A549 (cell line): ENCODE data around the gene RPL23. TPM values are rescaled to one million over a fixed set of nuclear protein-coding genes. Genes with fewer than 3 reads are reported as not detected.

ENCODE experiments used
- ATAC-seq, 2 experiments: fragments of 200-7000 bp in 1 of 2; fragments of >200 bp in 1 of 2; cut with Nextera tagmentation in 1 of 2; cut with Tn5 transposase in 1 of 2; 3 replicates each; pipeline versions ENCODE4 v1.8.0 to v1.9.1; 2018 to 2020; ENCODE audit warnings: mild to moderate bottlenecking in 1 of 2, moderate library complexity in 1 of 2
- CTCF ChIA-PET: fragments of 300-600 bp; sonication (Branson Sonifier 250); formaldehyde crosslinking; extraction: SDS; loops from one replicate; lab custom pipeline; 2021; ENCODE audit warnings: antibody characterized with exemption, inconsistent platforms; lab: Yijun Ruan, JAX
- POLR2A ChIA-PET: fragments of 350-600 bp; formaldehyde crosslinking; extraction: SDS; loops from one replicate; lab custom pipeline; 2021; ENCODE audit warnings: antibody characterized with exemption, inconsistent platforms; lab: Yijun Ruan, JAX
- DNase-seq, 2 experiments: peaks; one replicate each; pipeline versions ENCODE4 v3.0.0 to v3.0.0-alpha.2; 2011 to 2016; ENCODE audit warnings: low read depth in 1 of 2, low spot score in 1 of 2
- FAIRE-seq: peaks from 2 replicates; lab custom pipeline; 2011; peaks lifted over from hg19 to GRCh38; lab: Jason Lieb, UNC
- H3K27ac ChIP-seq, 2 experiments: fragments of >200 bp; sonication (Bioruptor Twin); formaldehyde crosslinking; 3 replicates each; pipeline ENCODE4 v1.5.1; 2016 to 2017
- H3K4me1 ChIP-seq: fragments of >200 bp; sonication (Bioruptor Twin); formaldehyde crosslinking; 3 replicates; pipeline ENCODE4 v1.6.1; 2016
- H3K4me2 ChIP-seq: fragments of >200 bp; sonication (Bioruptor Twin); formaldehyde crosslinking; 3 replicates; pipeline ENCODE4 v1.6.1; 2016
- H3K4me3 ChIP-seq: fragments of >200 bp; sonication (Bioruptor Twin); formaldehyde crosslinking; 3 replicates; pipeline ENCODE4 v1.5.1; 2016
- H3K9me3 ChIP-seq: fragments of >200 bp; sonication (Bioruptor Twin); formaldehyde crosslinking; 3 replicates; pipeline ENCODE4 v1.6.1; 2016
- BHLHE40 ChIP-seq: IDR thresholded peaks from 2 replicates; pipeline ENCODE4 v1.6.1; 2012; ENCODE audit warnings: low read depth, low read length, inconsistent platforms
- CHD4 ChIP-seq: fragments of 200-600 bp; sonication (generic); IDR thresholded peaks from 2 replicates; pipeline ENCODE4 v1.6.1; 2016; ENCODE audit warnings: antibody characterized with exemption, mild to moderate bottlenecking, borderline replicate concordance
- ELK1 ChIP-seq: fragments of 150-350 bp; IDR thresholded peaks from 2 replicates; pipeline ENCODE4 v1.6.1; 2014; ENCODE audit warnings: low read depth, mild to moderate bottlenecking, low read length
- EP300 ChIP-seq, 2 experiments: fragments of >200 bp; sonication (Bioruptor Twin); formaldehyde crosslinking; IDR thresholded peaks; 2 replicates in 1 of 2; 3 replicates in 1 of 2; pipeline ENCODE4 v1.6.1; 2016 to 2017
- FOSL2 ChIP-seq, 2 experiments: fragments of 450-650 bp in 1 of 2; fragments of >200 bp in 1 of 2; sonication (Bioruptor Twin) in 1 of 2; formaldehyde crosslinking; IDR thresholded peaks; 2 replicates each; pipeline versions ENCODE4 v1.5.0 to v1.6.1; 2016 to 2020; ENCODE audit warnings: mild to moderate bottlenecking in 1 of 2, moderate library complexity in 1 of 2
- GATA3 ChIP-seq: IDR thresholded peaks from 2 replicates; pipeline ENCODE4 v1.6.1; 2012; ENCODE audit warnings: borderline replicate concordance
- HOXB5 ChIP-seq: fragments of 250-450 bp; sonication (Bioruptor Pico); IDR thresholded peaks from 2 replicates; pipeline ENCODE4 v1.5.0; 2020; ENCODE audit warnings: mild to moderate bottlenecking, moderate library complexity
- JUN ChIP-seq, 2 experiments: fragments of >200 bp; sonication (Bioruptor Twin); formaldehyde crosslinking; IDR thresholded peaks; 2 replicates in 1 of 2; 3 replicates in 1 of 2; pipeline ENCODE4 v1.6.1; 2016 to 2017
- JUNB ChIP-seq: fragments of >200 bp; sonication (Bioruptor Twin); formaldehyde crosslinking; IDR thresholded peaks from 2 replicates; pipeline ENCODE4 v1.6.1; 2016
- KDM1A ChIP-seq: fragments of 200-600 bp; sonication (generic); IDR thresholded peaks from 2 replicates; pipeline ENCODE4 v1.6.1; 2016; ENCODE audit warnings: low read depth, mild to moderate bottlenecking
- MAX ChIP-seq: IDR thresholded peaks from 2 replicates; pipeline ENCODE4 v1.6.1; 2012
- MAZ ChIP-seq: fragments of 150-350 bp; IDR thresholded peaks from 2 replicates; pipeline ENCODE4 v1.6.1; 2014; ENCODE audit warnings: antibody characterized with exemption, low read depth, low read length, borderline replicate concordance
- NPAS2 ChIP-seq: fragments of 250-450 bp; sonication (Bioruptor Pico); IDR thresholded peaks from 2 replicates; pipeline ENCODE4 v1.8.0; 2022; ENCODE audit warnings: mild to moderate bottlenecking, moderate library complexity, borderline replicate concordance
- TFCP2L1 ChIP-seq: fragments of 250-450 bp; sonication (Bioruptor Pico); IDR thresholded peaks from 2 replicates; pipeline ENCODE4 v1.5.0; 2021; ENCODE audit warnings: mild to moderate bottlenecking
- ZC3H11A ChIP-seq: fragments of 450-650 bp; IDR thresholded peaks from 2 replicates; pipeline ENCODE4 v1.6.1; 2014; ENCODE audit warnings: antibody characterized with exemption, mild to moderate bottlenecking
- ZSCAN20 ChIP-seq: fragments of 250-450 bp; sonication (Bioruptor Pico); IDR thresholded peaks from 2 replicates; pipeline ENCODE4 v1.8.0; 2022; ENCODE audit warnings: mild to moderate bottlenecking, moderate library complexity
- WGBS: methylation state at CpG from one replicate; pipeline ENCODE4 v1.1.6; 2017; ENCODE audit errors: missing lambda C conversion rate; 5-methylcytosine and 5-hydroxymethylcytosine counted together
- polyA plus RNA-seq, 4 experiments: library from polyadenylated mRNA; depleted of rRNA in 3 of 4; stranded (reverse); fragments of >200 nt; fragmentation: RNase III in 1 of 4; extraction: RNeasy Plus Mini Kit Qiagen cat#74134 plus additional on column Dnase treatment in 1 of 4; gene quantifications; 2 replicates in 3 of 4; 3 replicates in 1 of 4; pipeline ENCODE4 v1.2.3, GENCODE V29; 2011 to 2017
- TF ChIP-seq, protein P1 (sequence below): fragments of 450-650 bp; IDR thresholded peaks from 2 replicates; pipeline ENCODE4 v1.6.1; 2014; ENCODE audit warnings: antibody characterized with exemption
- TF ChIP-seq, protein P2 (sequence below): fragments of >200 bp; sonication (Bioruptor Twin); formaldehyde crosslinking; IDR thresholded peaks from 3 replicates; pipeline ENCODE4 v1.6.1; 2016
- TF ChIP-seq, protein P3 (sequence below): fragments of 250-450 bp; sonication (Bioruptor Pico); IDR thresholded peaks from 2 replicates; pipeline ENCODE4 v1.5.0; 2021; ENCODE audit warnings: mild to moderate bottlenecking, moderate library complexity, borderline replicate concordance

The RPL23 gene
- polyA plus RNA-seq, 2 of the 4 experiments (the other 2 are of a cell fraction): 2,715 to 2,969 TPM

DNA sequence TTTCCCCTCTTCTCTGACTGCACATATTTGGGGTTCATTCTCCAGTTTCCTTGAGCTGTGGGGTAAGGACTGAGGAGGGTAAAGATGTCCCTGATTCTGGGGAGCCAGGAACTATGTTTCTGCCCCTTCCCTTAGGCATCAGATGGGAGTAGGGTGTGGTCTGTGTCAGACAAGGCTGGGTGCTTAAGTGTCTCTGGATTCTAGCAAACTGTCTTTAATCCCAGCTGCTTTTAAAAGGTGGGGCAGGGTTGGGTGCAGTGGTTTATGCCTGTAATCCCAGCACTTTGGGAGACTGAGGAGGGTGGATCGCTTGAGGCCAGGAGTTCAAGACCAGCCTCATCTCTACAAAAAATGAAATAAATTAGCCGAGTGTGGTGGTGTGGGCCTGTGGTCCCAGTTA, 29.3 kb upstream of the RPL23 start:
- POLR2A ChIA-PET: interaction anchor here (1.6 to 5.2 kb wide), 2 partner anchors 10 to 12 kb away, joined by 3 to 33 read pairs; partner anchors contain the start of gene LASP1
- Histone ChIP-seq H3K9me3 (no peaks in the 10 kb centered on the region), H3K4me1 (peaks cover 95% of the 10 kb centered on the region), H3K27ac (peak overlapping the region; percentile 18 to 98; a peak in 3 of 6 replicates), H3K4me2 (peak overlapping the region; percentile 86; the same call in 2 of the 3 replicates), H3K4me3 (no peak overlapping the region)
- CTCF ChIA-PET: interaction anchor here (1.2 to 4.6 kb wide), 4 partner anchors 9 to 100 kb away, joined by 4 to 39 read pairs (median 4); partner anchors contain the start of gene LASP1
- no peak for DNase-seq
- no peak for FAIRE-seq
- 71% methylated on average over 2 of the region's 2 CpGs for WGBS
- no peak for ATAC-seq
- TF ChIP-seq ZSCAN20 (CRISPR knock-in tag): no peak
- TF ChIP-seq, all 56 proteins: peak for 0

DNA sequence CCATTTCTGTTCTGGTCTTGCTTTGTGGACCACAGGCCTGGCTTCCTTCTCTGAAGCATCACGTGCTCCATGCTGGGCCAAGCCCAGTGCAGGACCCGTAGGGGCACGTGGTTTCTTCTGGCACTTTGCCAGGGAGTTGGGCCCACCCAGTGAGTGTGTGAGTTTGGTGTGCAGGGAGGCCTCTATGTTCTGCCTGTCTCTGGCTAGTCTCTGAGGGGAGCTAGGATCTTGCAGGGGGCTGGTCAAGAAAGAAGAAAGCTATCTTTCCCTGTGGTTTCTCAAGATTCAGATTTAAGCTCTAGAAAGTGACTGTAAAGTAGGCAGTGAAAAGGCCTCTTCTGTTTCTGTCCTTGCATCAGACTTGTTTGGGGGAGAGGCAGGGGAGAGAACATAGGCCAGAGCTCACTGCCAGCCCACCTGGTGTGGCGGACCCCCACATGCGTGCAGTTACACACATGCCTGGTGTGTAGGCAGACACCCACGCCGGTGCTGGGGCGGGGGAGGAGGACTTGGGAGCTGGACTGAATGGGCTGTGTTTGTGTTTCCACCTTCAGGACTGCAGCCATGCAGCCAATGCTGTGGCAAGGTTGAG, 28.2 kb upstream of the RPL23 start:
- 42% methylated on average over 8 of the region's 8 CpGs for WGBS
- peak overlapping the region; percentile 91 to 98 for H3K27ac ChIP-seq
- peak in 1 of 2 experiments; percentile 58 for DNase-seq
- ChIA-PET POLR2A (interaction anchor here (1.0 to 5.2 kb wide), 3 partner anchors 11 to 20 kb away, joined by 3 to 33 read pairs (median 4); partner anchors contain the start of gene LASP1), CTCF (interaction anchor here (0.5 to 4.6 kb wide), 10 partner anchors 10 to 288 kb away, joined by 3 to 39 read pairs (median 4); partner anchors contain the start of gene LASP1)
- peaks cover 100% of the 10 kb centered on the region for H3K4me1 ChIP-seq
- TF ChIP-seq JUN (IDR thresholded peaks at IDR 0.05): 0 out of 5 replicates have a peak, but pooled peaks of 1 of the 2 experiments have one; percentile 19
- TF ChIP-seq MAZ: no peak
- TF ChIP-seq, protein P1, sequence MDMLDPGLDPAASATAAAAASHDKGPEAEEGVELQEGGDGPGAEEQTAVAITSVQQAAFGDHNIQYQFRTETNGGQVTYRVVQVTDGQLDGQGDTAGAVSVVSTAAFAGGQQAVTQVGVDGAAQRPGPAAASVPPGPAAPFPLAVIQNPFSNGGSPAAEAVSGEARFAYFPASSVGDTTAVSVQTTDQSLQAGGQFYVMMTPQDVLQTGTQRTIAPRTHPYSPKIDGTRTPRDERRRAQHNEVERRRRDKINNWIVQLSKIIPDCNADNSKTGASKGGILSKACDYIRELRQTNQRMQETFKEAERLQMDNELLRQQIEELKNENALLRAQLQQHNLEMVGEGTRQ: peak; percentile 94
- TF ChIP-seq BHLHE40: peak; percentile 6; the same call in 1 of the 2 replicates
- peak; percentile 93 for TF ChIP-seq MAX
- H3K4me3 ChIP-seq: peak overlapping the region; percentile 3; the same call in 2 of the 3 replicates
- peak overlapping the region; percentile 86 for H3K4me2 ChIP-seq
- no peak for ATAC-seq
- no peaks in the 10 kb centered on the region for H3K9me3 ChIP-seq
- FAIRE-seq: no peak

GRCh38 chr17:38879878-38880665, 26.6 kb upstream of the RPL23 start:
- ATAC-seq (peak; percentile 64 to 78), DNase-seq (peak; percentile 87 to 95), FAIRE-seq (peak; percentile 85)
- Histone ChIP-seq H3K4me2 (peak overlapping the region; percentile 86), H3K9me3 (no peaks in the 10 kb centered on the region), H3K4me3 (peak overlapping the region; percentile 24), H3K27ac (peak overlapping the region; percentile 91 to 98), H3K4me1 (peaks cover 100% of the 10 kb centered on the region)
- CTCF ChIA-PET: interaction anchor here (1.2 to 4.6 kb wide), 5 partner anchors 9 to 38 kb away, joined by 3 to 39 read pairs (median 4); partner anchors contain the start of gene LASP1
- WGBS: under 1% methylated on average over 5 of the region's 6 CpGs
- POLR2A ChIA-PET: interaction anchor here (1.1 to 5.2 kb wide), 3 partner anchors 9 to 273 kb away, joined by 3 to 33 read pairs (median 4); partner anchors contain the start of gene LASP1
- TF ChIP-seq TFCP2L1: no peak
- TF ChIP-seq ZC3H11A: no peak
- TF ChIP-seq, protein P2, sequence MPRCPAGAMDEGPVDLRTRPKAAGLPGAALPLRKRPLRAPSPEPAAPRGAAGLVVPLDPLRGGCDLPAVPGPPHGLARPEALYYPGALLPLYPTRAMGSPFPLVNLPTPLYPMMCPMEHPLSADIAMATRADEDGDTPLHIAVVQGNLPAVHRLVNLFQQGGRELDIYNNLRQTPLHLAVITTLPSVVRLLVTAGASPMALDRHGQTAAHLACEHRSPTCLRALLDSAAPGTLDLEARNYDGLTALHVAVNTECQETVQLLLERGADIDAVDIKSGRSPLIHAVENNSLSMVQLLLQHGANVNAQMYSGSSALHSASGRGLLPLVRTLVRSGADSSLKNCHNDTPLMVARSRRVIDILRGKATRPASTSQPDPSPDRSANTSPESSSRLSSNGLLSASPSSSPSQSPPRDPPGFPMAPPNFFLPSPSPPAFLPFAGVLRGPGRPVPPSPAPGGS: 0 out of 3 replicates have a peak, but pooled peaks have one; percentile 43
- no peak for TF ChIP-seq CHD4
- peak; percentile 17; the same call in 1 of the 2 replicates for TF ChIP-seq MAX
- TF ChIP-seq ELK1: no peak
- TF ChIP-seq, protein P3, sequence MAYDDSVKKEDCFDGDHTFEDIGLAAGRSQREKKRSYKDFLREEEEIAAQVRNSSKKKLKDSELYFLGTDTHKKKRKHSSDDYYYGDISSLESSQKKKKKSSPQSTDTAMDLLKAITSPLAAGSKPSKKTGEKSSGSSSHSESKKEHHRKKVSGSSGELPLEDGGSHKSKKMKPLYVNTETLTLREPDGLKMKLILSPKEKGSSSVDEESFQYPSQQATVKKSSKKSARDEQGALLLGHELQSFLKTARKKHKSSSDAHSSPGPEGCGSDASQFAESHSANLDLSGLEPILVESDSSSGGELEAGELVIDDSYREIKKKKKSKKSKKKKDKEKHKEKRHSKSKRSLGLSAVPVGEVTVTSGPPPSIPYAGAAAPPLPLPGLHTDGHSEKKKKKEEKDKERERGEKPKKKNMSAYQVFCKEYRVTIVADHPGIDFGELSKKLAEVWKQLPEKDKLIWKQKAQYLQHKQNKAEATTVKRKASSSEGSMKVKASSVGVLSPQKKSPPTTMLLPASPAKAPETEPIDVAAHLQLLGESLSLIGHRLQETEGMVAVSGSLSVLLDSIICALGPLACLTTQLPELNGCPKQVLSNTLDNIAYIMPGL (CRISPR knock-in tag): no peak
- TF ChIP-seq JUNB: no peak
- TF ChIP-seq FOSL2 (IDR thresholded peaks at IDR 0.05): no peak
- TF ChIP-seq FOSL2 (CRISPR knock-in tag; IDR thresholded peaks at IDR 0.05): 0 out of 2 replicates have a peak, but pooled peaks have one; percentile 8
- peak in 1 of 2 experiments; percentile 66; a peak in 1 of 5 replicates for TF ChIP-seq EP300 (IDR thresholded peaks at IDR 0.05)
- no peak for TF ChIP-seq NPAS2 (CRISPR knock-in tag)
- TF ChIP-seq HOXB5 (CRISPR knock-in tag): no peak
- TF ChIP-seq KDM1A: no peak
- peak; percentile 26 to 66; a peak in 2 of 5 replicates for TF ChIP-seq JUN (IDR thresholded peaks at IDR 0.05)
- peak; percentile 63; the same call in 1 of the 2 replicates for TF ChIP-seq GATA3
